Small intestine (tissue), 7 donors: ENCODE measurements around the gene ITPR3. TPM values are rescaled to one million over a fixed set of nuclear protein-coding genes. Genes with fewer than 3 reads are reported as not detected.

ENCODE experiments used
- DNase-seq, 2 donors: peaks; one replicate each; pipeline versions ENCODE4 v3.0.0 to v3.0.0-alpha.2; 2013
- FAIRE-seq: peaks from 2 replicates; lab custom pipeline; 2012; peaks lifted over from hg19 to GRCh38; lab: Jason Lieb, UNC
- H3K27ac ChIP-seq, 3 donors: one replicate each; pipeline ENCODE4 v1.5.1; 2013; ENCODE audit warnings: low read length in 2 of 3, mild to moderate bottlenecking in 2 of 3, control low read depth in 1 of 3, inconsistent platforms in 1 of 3, low read depth in 1 of 3, moderate library complexity in 1 of 3
- H3K27me3 ChIP-seq, 3 donors: one replicate each; pipeline ENCODE4 v1.6.1; 2013; ENCODE audit warnings: low read length in 3 of 3, inconsistent platforms in 1 of 3; ENCODE audit not compliant: control insufficient read depth in 3 of 3, insufficient read depth in 3 of 3
- H3K36me3 ChIP-seq, 3 donors: one replicate each; pipeline ENCODE4 v1.6.1; 2013; ENCODE audit warnings: low read length in 3 of 3, inconsistent platforms in 1 of 3, low read depth in 1 of 3, mild to moderate bottlenecking in 1 of 3, moderate library complexity in 1 of 3; ENCODE audit not compliant: control insufficient read depth in 3 of 3, insufficient read depth in 2 of 3
- H3K4me1 ChIP-seq, 3 donors: one replicate each; pipeline ENCODE4 v1.6.1; 2013; ENCODE audit warnings: low read length in 2 of 3, inconsistent platforms in 1 of 3, low read depth in 1 of 3, mild to moderate bottlenecking in 1 of 3, moderate library complexity in 1 of 3; ENCODE audit not compliant: control insufficient read depth in 3 of 3, insufficient read depth in 2 of 3
- H3K4me3 ChIP-seq, 3 donors: one replicate each; pipeline ENCODE4 v1.5.1; 2013; ENCODE audit warnings: low read length in 3 of 3, control low read depth in 1 of 3, inconsistent platforms in 1 of 3, low read depth in 1 of 3, mild to moderate bottlenecking in 1 of 3, moderate library complexity in 1 of 3
- H3K9me3 ChIP-seq, 2 donors: one replicate each; pipeline ENCODE4 v1.6.1; 2013; ENCODE audit warnings: low read depth in 1 of 2, low read length in 1 of 2; ENCODE audit not compliant: control insufficient read depth in 2 of 2, insufficient read depth in 1 of 2
- WGBS, 3 donors: extraction: QIAGEN DNeasy Blood & Tissue Kit; methylation state at CpG; one replicate each; pipeline ENCODE4 v1.1.7; 2013; 5-methylcytosine and 5-hydroxymethylcytosine counted together
- polyA plus RNA-seq, 4 donors: library from polyadenylated mRNA; stranded (reverse) in 3 of 4; unstranded in 1 of 4; fragments of 200-250 nt in 3 of 4; fragments of 120-200 nt in 1 of 4; gene quantifications; one replicate each; pipeline versions ENCODE4 v1.2.1 to v1.2.3, GENCODE V29; 2013
- donor health status: healthy with polysubstance abuse.
- donor health status: control.
- donor health status: control.
- donor health status: Bipolar disorder and iron deficiency.
- donor health status: healthy.

The ITPR3 gene
- polyA plus RNA-seq, 4 donors, result 51.6 to 62.9 (median 59.1) TPM

GRCh38 chr6:33621711-33622388, 728 bp downstream of the ITPR3 start:
- no peak for FAIRE-seq
- WGBS, 3 donors, result 2 to 7% (median 2%) methylated on average over 28 to 39 of the region's 39 CpGs
- peak; percentile 61 to 73 for DNase-seq

GRCh38 chr6:33622456-33623431, 1.6 kb downstream of the ITPR3 start:
- DNase-seq (peak; percentile 59 to 72), FAIRE-seq (no peak)
- peaks cover under 1 to 60% (median 8%) of the 10 kb centered on the region in 3 donors for H3K4me1 ChIP-seq
- H3K27me3 ChIP-seq, result no peaks in the 10 kb centered on the region
- WGBS, 3 donors, result 10 to 49% (median 20%) methylated on average over 12 of the region's 12 CpGs
- peak overlapping the region; percentile 93 to 96 (median 95) for H3K27ac ChIP-seq
- peaks cover 0 to 39% (median 0%) of the 10 kb centered on the region in 3 donors for H3K36me3 ChIP-seq
- peak overlapping the region; percentile 82 to 97 (median 95) for H3K4me3 ChIP-seq
- H3K9me3 ChIP-seq, result no peaks in the 10 kb centered on the region

More at GRCh38 chr6:33621711-33622388, 728 bp downstream of the ITPR3 start:
- H3K27ac ChIP-seq, result peak overlapping the region; percentile 93 to 96 (median 95)
- H3K36me3 ChIP-seq, result peaks cover 0 to 36% (median 0%) of the 10 kb centered on the region in 3 donors
- H3K4me3 ChIP-seq, result peak overlapping the region; percentile 82 to 97 (median 95)
- H3K4me1 ChIP-seq, result peaks cover 0 to 56% (median 7%) of the 10 kb centered on the region in 3 donors
- H3K9me3 ChIP-seq, result no peaks in the 10 kb centered on the region
- H3K27me3 ChIP-seq, result no peaks in the 10 kb centered on the region

DNA sequence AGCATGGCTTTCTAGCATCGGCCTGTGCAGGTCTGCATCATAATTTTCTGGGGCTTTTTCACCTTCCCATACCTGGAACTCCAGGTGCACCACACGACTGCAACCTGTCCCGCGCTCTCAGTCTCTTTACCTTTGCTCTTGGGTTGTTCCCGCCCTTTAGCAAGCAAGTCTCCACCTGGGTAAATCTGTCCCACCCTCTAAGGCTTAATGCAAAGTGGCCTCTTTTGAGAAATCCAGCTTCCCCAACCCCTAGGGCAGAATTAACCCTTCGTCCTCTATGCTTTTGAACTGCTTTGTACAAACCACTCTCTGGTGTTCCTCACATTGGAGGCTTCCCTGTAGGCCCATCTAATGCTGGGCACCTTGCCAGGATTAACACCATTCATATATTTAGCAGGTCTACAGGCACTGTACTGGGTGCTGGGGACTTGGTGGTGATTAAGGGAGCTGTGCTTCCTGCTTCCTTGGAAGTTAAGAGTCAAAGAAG, 2.8 kb downstream of the ITPR3 start:
- no peaks in the 10 kb centered on the region for H3K27me3 ChIP-seq
- H3K4me3 ChIP-seq, result peak overlapping the region in 2 of 3 donors; percentile 46 to 95
- H3K36me3 ChIP-seq, result peaks cover 0 to 49% (median 0%) of the 10 kb centered on the region in 3 donors
- WGBS, 3 donors, result 13 to 63% (median 43%) methylated on average over 6 of the region's 6 CpGs
- H3K4me1 ChIP-seq, result peaks cover 11 to 69% (median 14%) of the 10 kb centered on the region in 3 donors
- H3K27ac ChIP-seq, result peak overlapping the region; percentile 80 to 96 (median 93)
- FAIRE-seq (no peak), DNase-seq (peak; percentile 65 to 82)
- H3K9me3 ChIP-seq, result no peaks in the 10 kb centered on the region

- 10 to 62% (median 36%) methylated on average over 4 of the region's 4 CpGs for WGBS, 3 donors
- Histone ChIP-seq H3K9me3 (no peaks in the 10 kb centered on the region), H3K27me3 (no peaks in the 10 kb centered on the region), H3K36me3 (peaks cover 0 to 52% (median 0%) of the 10 kb centered on the region in 3 donors), H3K27ac (peak overlapping the region; percentile 80 to 96 (median 93)), H3K4me3 (peak overlapping the region in 1 of 3 donors; percentile 46), H3K4me1 (peaks cover 11 to 61% (median 14%) of the 10 kb centered on the region in 3 donors)
- FAIRE-seq (no peak), DNase-seq (no peak)
Observed at GRCh38 chr6:33624856-33625255, 3.7 kb downstream of the ITPR3 start.

DNA sequence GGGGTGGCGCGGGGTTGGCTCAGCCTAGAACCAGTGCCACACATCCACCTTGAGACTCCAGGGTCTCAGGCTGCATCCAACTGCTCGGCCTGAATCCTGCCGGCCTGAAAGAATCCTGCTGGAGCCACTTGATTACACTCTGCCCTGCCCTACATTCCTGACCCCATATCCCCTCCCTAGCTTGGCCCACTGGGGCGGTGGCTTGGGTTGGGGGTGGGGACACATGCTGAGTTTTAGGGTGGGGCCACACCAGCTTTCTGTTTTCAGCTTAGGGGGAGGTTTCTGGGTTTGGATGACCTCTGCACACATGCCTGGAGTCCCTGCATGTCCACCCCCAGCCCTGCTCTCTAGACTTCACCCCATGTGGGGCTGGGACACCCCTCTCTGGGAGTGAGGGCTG, 6.8 kb downstream of the ITPR3 start:
- Histone ChIP-seq H3K9me3 (no peaks in the 10 kb centered on the region), H3K4me3 (no peak overlapping the region), H3K27ac (peak overlapping the region; percentile 27 to 36 (median 34)), H3K27me3 (no peaks in the 10 kb centered on the region), H3K36me3 (peaks cover 0 to 72% (median 0%) of the 10 kb centered on the region in 3 donors), H3K4me1 (peaks cover 17 to 74% (median 20%) of the 10 kb centered on the region in 3 donors)
- DNase-seq (peak; percentile 50 to 63), FAIRE-seq (no peak)
- WGBS, 3 donors, result 38 to 58% (median 54%) methylated on average over 4 to 5 of the region's 5 CpGs

- Histone ChIP-seq H3K27ac (peak overlapping the region; percentile 27 to 36 (median 34)), H3K27me3 (no peaks in the 10 kb centered on the region), H3K9me3 (no peaks in the 10 kb centered on the region), H3K36me3 (peaks cover 0 to 66% (median 0%) of the 10 kb centered on the region in 3 donors), H3K4me1 (peaks cover 17 to 73% (median 21%) of the 10 kb centered on the region in 3 donors), H3K4me3 (no peak overlapping the region)
- DNase-seq, result peak in 1 of 2 donors; percentile 65
- 50 to 73% (median 58%) methylated on average over 7 of the region's 7 CpGs for WGBS, 3 donors
- no peak for FAIRE-seq
Observed at GRCh38 chr6:33628401-33628964, 7.4 kb downstream of the ITPR3 start.

GRCh38 chr6:33630014-33630413, 8.9 kb downstream of the ITPR3 start:
- Histone ChIP-seq H3K4me1 (peaks cover 17 to 71% (median 19%) of the 10 kb centered on the region in 3 donors), H3K9me3 (no peaks in the 10 kb centered on the region), H3K27ac (peak overlapping the region in 2 of 3 donors; percentile 17 to 29), H3K36me3 (peaks cover 0 to 61% (median 0%) of the 10 kb centered on the region in 3 donors), H3K27me3 (no peaks in the 10 kb centered on the region), H3K4me3 (no peak overlapping the region)
- FAIRE-seq, result no peak
- DNase-seq, result no peak
- WGBS, 3 donors, result 64 to 73% (median 72%) methylated on average over 10 of the region's 10 CpGs
